HG03571 (cell line): ENCODE measurements around the gene PCBD1.
A peak's percentile ranks its signal among the peaks of the same experiment; 100 is the strongest.
"Not testable (repeated sequence)": the region's sequence is repeated elsewhere in the genome, so short reads cannot be mapped to it uniquely, and the experiment has no call there.

Source experiments
- ATAC-seq: cut with Tn5 transposase; IDR thresholded peaks from one replicate; pipeline ENCODE4 v1.9.1; 2021; ENCODE audit not compliant: unreplicated experiment

The PCBD1 gene

DNA sequence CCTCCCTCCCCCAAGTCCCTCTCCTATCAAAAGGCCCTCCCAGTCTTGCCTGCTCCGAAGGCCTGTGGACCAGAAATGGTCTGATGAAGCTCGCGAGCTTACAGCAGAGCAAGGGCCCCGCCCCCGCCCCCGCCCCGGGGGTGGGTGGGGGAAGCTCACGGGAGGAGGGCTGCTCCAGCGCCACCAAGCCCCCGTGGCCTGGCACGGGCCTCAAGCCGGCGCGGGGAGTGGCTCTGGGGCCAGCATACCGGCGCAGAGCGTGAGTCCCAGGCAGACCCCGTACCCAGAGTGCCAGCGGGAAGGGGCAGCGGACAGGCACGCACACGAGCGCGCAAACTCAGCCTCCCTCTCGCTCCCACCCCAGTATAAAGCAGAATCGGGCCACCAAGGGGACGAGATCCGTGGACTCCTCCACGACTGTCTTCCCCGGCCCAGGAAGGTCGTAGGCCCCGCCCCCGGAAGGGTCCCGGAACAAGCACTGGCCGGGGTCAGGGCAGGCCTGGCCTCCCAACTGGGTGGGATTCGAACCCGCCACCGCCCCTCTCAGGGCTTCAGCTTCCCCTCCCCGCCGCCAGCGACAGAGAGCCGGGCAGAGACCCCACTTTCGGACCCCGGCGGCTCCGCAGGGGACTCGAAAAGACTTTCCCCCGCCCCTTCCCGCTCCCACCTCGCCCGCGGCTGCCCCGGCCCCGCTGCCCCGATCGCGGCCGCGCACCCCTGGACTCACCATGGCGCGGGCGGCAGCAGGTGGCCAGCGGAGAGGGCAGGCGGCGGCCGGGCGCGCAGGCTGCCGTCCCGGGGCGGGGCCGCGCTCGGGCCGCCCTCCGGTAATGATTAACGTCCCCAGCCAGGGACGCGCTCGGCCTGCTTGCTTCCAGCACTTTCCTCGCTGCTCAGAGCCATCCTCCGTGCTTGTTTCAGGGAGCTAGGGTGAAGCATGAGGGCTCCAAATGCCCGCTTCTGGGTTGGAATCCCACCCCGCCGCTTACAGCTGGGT lies at the start of gene PCBD1:
Gene PCBD1, minus strand, starts transcription at position 762 of the 997 bp plus-strand sequence. Its CDS starts 32 bp downstream, at position 730.
- peak; percentile 75 for ATAC-seq

DNA sequence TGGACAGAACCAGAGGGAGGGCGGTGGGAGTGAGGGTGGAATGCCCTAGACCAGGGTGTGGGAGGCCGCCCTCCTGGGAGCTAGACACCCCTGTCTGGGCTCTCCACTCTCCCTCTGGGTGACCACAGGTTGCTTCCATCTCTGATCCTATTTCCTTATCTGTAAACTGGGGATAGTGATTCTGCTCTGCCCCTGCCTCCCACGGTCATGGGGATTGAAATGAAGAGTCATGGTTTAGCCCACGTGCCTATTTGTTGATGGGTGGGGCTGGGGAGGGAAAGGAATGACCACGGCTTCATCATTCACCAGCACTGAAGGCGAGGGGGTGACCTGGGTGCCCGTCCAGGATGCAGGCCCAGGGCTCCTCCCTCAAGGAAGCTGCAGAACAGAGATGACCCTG lies 49.3 kb upstream of the PCBD1 start:
- ATAC-seq = no peak

DNA sequence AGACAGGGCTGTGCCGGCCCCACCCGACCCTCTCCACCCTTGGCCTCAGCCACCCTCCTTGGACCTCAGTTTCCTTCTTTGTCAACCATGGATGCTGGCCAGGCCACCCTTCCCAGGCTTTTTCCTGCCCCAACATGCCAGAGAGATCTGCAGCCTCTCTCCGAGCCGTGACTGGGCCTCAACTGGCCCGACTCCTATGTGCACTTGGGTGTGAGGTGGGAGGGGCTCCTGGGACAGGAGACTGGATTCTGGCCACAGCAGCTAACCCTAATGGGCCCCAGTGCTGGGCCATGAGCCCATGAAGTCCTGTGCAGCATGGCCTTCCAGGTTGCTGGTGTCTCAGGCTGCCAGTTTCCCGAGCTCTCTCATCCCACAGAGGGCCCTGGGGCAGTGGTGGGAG lies 47.7 kb upstream of the PCBD1 start:
- no peak for ATAC-seq

DNA sequence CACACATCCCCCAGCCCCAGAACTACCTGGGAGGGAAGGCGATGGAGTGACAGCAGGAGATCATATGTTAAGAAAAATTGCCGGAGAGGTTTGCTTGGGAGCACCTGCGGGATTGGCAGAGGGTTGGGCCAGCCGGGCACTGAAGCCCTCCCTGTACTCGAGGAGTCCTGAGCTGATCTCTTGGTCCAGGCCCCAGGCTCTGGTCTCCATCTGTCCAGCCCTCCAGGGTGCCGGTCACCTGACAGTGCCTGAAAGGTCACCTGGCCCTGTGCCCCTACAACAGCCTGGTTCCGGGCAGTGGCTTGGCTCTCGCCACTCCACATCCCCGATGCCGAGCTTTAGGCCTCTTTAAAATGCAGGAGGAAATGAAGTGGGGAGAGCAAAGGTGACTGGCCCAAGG lies 47.3 kb upstream of the PCBD1 start:
- ATAC-seq = no peak

DNA sequence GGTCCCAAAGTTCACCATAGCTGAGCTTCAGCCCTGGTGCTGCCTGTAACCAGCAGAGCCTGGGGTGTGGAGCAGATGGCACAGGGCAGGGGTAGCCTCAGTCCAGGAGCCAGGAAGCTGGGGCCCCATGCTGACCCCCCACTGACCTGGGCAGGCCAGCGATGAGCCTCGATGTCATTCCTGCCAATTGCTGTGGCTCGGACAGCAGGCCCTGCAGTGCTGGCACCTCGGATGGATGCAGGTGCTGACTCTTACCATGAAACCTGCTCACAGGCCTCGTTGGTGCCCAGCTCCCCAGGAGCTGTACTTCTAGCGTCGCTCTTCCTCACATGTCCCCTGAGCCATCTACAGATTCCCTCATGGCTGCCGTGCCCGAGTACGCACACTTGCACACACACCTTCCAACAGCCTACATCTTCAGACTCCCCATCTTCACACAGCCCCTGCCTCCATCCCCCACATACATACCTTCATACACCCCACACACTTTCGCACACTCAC lies 46.8 kb upstream of the PCBD1 start:
- no peak for ATAC-seq

DNA sequence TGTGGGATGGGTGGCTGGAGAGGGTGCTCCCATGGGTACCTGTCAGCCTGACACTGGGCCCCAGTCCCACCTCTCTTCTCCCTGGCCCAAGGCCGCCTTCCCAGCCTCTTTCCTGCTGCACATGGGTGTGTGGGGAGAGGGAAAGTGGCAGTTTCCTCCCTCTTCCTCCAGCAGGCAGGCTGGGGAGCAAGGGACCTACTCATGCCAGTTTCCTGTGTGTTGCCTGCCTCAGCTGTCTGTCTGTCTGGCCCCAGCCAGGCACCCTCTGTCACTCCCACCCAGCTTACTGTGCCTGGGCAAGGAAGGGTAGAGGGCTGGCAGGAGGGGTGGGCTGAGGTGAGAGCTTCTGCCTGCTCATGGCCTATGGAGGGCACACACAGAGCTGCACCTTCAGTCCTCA lies 46.3 kb upstream of the PCBD1 start:
- ATAC-seq = no peak

DNA sequence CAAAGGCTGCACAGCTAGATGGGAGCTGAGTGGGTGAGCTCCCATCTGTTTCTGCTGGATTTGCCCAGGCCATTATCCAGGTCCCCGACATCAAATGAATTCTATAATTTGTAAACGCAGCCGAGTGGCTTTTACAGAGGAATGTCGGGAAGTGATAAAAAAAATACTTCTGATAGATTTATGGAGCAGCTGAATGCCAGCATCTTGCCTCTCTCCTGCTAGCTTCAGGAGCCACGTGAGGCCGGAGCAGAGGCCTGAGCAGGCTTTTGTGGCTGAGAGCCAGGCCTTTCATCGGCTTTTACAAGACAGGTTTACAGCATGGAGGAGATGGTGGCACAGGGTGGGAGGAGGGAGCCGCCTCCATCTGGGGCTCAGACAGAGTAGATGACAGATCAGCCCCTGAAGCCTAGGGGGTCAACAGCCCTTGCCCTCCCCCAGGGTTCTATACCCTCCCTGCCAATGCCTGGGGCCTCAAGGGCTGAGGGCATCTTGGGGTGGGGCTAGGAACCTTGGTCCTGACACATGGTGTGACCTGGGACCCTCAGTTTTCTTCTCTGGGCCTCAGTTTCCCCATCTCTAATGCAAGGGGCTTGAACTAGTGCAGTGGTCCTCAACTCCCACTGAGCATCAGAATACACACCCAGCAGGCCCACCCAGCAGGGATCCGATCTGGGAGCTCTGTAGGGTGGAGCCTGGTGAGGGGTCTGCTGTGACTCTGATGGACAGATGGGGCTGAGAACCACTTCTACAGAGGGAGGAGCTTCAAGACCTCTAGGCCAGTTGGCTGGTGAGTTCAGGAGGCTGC lies 44.2 kb upstream of the PCBD1 start:
- no peak for ATAC-seq

DNA sequence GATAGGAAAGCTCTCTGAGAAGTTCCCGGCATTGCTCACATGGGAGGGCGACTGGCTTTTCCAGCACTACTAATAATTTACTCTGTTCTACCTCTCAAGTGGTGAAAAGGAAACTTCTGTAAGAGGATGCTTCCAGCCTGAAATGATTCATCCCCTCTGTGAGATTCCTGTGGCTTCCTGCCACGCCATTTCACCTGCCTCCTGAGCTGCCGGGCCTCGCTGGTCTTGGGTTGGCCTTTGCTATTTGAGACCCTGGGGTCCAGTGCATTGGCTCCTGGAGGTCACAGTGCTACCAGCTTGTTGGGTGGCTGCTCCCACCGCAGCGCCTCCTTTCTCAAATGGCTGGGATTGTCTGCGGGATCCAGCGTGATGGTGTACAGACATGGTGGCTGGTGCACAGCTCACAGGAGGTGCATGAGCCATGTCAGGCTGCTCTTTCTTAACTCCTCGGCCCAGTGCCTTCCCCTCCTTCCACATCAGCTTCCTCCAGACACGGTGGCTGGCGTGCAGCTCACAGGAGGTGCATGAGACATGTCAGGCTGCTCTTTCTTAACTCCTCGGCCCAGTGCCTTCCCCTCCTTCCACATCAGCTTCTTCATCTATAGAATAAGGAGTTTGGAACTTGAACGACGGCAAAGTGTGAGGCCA lies 42.9 kb upstream of the PCBD1 start:
- no peak for ATAC-seq

DNA sequence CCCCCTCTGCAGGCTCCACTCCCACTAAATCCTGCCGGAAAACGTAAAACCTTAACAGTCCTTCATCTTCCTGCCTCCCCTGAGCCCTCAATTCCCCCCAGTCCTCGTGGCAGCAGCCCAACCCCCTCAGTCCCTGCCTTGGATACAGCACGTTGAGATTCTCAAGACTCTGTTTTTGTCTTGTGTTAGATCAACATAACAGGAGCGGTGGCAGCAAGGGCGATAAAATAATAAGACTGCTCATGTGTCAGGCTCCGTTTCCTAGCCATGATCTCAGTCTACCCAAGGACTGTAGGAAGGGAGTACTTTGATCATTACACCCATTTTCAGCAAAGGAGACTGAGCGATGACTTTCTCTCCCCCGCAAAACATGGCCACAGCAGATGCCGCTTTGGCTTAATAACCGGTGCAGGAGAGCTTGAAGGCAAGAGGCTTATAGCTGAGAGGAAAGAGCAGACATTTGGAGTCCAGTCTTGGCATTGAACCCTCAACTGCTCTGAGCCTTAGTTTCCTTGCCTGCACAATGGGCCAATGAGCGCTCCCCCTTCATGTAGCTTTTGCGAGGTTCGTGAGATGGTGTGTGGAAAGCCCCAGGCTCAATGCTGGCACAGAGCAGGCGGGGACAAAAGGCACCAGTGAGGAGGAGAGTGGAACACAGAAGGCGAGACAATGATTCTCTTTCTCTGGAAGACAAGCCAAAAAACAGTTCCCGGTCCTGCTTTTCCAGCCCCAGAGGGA lies 42.1 kb upstream of the PCBD1 start:
- ATAC-seq = no peak

DNA sequence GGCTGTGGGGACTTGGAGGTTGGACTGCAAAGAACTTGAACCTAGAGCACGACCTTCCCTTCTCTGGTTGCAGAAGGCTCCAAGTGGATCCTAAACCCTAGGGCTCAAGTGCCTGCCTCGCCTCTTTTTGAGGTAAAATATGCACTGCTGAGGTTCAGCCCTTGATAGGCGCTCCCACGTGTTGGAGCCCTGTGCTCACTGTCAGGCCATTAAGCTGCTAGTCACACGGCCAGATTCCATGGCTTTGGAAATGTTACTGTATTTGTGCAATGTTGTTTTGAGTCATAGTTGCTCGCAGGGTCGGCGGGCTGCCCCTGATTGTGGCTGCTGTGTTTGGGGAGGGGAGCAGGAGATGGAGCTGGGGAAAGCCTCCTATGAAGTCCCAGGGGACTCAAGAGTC lies 39.8 kb upstream of the PCBD1 start:
- ATAC-seq = no peak

DNA sequence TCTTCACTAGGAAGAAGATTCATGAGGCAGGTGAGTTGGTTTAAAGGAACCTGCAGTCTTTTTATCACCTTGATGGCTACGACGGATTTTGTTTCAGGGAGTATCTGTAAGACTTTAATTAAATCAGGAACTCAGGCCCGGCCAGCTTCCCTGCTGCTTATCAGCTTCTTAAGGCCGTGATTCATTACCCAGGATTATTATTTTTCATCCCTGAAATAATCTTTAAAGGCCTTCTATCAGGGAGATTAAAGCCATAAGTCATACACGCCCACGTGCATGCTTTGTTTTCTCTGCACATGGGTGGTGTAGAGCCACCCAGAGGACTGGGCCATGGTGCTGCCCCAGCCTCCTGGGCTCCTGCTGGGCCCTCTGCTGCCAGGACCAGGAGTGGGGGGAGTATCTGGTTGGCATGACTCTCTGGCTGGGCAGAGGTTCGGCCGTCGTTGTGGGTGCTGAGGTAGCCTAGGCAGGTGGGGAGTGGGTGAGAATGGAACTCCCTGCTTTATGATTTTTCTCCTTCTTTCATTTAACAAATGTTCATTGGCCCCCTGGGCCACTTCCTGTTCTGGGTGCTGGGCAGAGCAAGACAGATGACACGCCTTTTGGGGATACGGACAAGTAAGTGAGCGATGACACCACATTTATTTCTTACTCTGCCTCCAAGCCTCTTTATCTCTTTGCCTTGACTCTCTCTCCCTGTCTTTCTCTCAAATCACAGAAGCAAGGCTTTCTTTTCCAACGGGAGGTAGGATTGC lies 39.0 kb upstream of the PCBD1 start:
- no peak for ATAC-seq

DNA sequence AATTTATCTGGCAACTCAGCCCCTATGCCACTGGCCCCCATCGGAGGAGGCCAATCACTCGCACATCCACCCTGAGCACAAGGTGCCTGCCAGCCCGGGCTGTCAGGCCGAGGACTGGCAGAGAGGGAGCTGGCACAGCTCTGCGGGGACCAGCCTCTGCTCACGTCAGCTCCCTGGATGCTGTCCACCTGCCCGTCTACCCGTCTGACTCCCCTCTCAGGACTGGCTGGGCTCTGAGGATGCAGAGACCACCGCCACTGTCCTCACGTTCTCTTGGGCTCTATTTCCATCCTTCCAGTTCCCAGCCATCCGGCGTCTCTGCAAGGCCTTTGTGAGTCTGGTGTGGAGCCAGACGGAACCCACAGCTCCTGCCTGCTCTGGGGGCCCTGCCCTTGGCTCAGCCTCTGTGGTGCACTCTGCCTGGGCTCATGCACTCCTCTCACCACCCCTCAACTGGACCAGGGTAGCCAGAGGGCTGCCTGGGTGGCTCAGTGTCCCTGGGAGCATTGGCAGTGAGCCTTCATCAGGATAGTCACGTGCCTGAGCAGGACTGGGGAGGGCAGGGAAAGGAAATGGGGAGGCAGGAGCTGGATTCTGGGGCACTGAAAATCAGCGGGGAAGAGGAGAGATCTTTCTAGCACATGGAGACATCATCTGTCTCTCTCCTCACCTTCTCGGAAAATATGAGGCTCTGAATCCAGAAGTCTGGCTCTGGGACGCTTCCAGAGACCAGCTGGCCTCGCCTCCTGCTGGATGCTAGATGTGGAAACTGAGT lies 38.0 kb upstream of the PCBD1 start:
- ATAC-seq = no peak

DNA sequence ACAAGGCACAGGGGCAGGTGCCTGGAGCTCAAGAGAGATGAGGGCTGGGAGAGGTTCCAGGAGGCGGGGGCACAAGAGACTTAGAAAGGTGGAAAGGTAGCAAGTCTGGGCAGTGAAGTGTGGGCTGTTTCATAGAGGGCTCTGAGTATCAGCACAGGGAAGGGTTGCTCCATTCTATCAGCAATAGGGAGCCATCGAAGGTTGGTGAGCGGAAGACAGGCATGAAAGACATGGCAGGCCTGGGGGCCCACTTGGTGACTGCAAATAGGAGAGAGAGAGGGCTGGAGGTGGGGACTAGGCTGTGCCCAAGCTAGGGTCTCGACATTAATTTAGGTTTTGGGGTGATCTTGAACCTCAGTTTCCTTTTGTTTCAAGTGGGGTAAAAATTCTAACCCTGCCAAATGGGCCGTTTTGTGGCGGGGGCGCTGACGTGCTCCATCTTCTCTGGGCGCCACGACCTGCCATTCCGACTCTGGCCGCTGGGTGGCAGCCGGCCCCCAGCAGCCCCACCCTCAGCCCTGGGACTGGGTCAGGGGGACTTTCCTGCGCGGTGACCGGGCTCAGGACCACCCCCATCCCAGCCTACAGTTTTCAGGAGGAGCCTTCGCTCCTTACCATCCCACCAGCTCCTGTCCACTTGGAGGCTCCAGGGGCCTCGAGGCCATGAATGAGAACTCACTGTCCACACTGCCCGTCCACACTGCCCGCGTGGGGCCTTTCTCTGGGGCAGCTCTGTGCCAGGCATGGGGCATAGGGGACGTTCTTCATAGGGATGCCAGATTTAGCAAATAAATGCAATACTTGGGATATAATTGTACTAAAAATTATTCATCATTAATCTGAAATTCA lies 37.2 kb upstream of the PCBD1 start:
- ATAC-seq = no peak

DNA sequence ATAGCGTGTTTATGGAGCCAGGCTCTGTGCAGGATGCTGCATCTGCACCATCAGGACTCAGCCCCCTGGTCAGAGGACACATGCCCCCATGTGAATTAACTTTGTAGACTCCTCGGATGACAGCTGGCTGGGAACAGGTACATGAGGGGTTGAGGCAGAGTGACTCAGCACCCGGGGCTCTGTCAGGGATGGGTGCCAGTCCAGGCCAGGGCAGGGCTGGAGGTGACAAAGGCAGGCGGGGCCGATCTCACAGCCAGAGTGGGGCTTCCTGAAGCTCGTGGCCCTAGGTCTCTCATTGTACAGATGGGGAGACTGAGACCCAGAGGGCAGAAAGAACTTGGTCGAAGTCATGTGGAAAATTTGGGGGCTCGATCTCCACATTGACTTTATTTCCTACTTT lies 35.3 kb upstream of the PCBD1 start:
- ATAC-seq = no peak

DNA sequence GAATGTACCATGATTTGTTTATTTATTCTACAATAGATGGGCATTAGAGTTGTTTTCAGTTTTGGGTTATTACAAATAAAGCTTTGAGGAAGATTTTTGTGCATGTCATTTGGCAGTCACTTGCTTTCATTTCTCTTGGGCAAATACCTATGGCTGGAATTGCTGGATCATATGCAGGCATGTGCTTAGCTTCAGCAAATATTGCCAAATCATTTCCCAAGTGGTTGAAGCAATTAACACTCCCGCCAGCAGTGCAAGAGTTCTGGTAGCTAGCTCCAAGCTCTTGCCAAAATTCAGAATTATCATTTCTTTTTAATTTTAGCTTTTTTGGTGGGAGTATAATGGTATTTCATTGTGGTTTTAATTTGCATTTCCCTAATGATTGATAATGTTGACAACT lies 32.9 kb upstream of the PCBD1 start:
- no peak for ATAC-seq

DNA sequence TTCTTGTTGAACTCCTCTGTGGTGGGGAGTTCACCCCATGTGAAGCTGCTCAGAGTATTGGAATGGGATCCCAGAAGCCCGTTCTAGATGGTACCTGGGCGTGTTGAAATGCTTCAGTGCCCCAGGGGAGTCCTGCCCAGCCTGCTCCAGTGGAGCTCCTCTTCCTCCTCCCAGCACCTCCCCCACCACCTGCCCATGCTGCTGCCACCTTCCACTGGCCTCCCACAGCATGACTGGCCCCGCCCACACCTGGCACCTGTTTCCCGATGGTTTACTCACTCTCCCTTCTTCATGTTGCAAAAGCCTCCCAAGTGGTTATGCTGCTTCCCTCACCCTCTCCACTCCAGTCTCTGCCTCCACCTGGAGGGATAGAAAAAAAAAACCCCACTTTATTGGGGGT lies 32.2 kb upstream of the PCBD1 start:
- ATAC-seq = no peak

DNA sequence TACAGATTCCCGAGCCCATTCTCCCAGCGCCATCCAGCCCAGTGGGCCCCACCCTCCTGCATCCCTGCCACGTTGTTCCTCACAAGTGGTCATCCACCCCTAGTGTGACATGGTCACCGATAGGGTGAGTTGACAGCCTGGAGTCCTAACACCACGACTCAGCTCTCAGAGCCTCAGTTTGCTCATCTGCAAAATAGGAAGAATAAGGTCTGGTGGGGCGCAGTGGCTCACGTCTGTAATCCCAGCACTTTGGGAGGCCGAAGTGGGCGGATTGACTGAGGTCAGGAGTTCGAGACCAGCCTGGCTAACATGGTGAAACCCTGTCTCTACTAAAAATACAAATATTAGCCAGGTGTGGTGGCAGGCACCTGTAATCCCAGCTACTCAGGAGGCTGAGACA lies 31.5 kb upstream of the PCBD1 start:
- not testable (repeated sequence) for ATAC-seq

DNA sequence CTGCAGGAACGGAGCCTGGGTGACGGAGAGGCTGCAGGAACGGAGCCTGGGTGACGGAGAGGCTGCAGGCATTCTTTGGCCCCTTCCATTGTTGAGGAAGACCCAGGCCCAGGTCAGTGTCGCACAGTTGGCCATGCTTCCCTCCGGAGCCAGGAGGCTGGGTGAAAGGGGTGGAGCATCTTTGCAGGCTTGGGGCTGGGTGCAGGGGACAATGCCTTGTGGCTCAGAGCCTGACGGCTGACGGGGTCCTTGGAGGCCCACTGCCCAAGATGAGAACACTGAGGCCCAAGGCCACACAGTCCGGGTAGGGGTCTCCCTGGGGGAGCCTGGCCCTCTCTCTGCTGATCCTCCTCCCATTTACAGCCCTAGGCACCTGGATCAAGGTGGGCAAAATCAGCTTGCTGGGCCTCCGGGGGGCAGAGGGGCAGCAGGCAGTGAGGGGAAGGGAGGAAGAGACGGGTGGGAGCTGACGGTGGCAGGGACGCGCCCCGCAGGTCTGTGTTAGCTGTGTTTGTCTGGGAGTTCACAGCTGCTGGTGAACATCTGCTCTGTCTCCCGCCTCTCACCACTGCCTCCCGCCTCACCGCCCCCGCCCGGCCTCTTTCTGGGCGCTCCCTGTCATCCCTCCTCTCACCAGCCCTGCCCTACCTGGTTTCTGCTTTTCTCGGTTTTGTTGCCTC lies 30.6 kb upstream of the PCBD1 start:
- ATAC-seq = no peak
